Neural cell (in vitro differentiated cells): ENCODE data around the gene PRRT2. TPM values are rescaled to one million over a fixed set of nuclear protein-coding genes. Genes with fewer than 3 reads are reported as not detected.
A peak's percentile ranks its signal among the peaks of the same experiment; 100 is the strongest.

Experiments
- H2AFZ ChIP-seq: fragments of 200-600, 300-800 bp; sonication (generic), shearing (Covaris generic); 2 replicates; pipeline ENCODE4 v1.6.0; 2014; ENCODE audit warnings: low read depth, mild to moderate bottlenecking, antibody characterized with exemption, low read length, moderate library complexity
- H3F3A ChIP-seq: fragments of 200-600 bp; shearing (Covaris generic); 2 replicates; pipeline ENCODE4 v1.6.1; 2016; ENCODE audit warnings: mild to moderate bottlenecking, moderate library complexity, mixed read lengths, antibody characterized with exemption, low read length; ENCODE audit not compliant: insufficient read depth, poor library complexity, severe bottlenecking
- H3K27ac ChIP-seq: fragments of 200-600, 300-800 bp; sonication (generic), shearing (Covaris generic); 2 replicates; pipeline ENCODE4 v1.5.1; 2014; ENCODE audit warnings: mild to moderate bottlenecking, low read length, moderate library complexity
- H3K27me3 ChIP-seq: fragments of 300-800, 200-600 bp; sonication (generic), shearing (Covaris generic); 2 replicates; pipeline ENCODE4 v1.6.0; 2014; ENCODE audit warnings: mild to moderate bottlenecking, low read depth, low read length, moderate library complexity; ENCODE audit not compliant: insufficient read depth
- H3K36me3 ChIP-seq: fragments of 300-800, 200-600 bp; sonication (generic), shearing (Covaris generic); 2 replicates; pipeline ENCODE4 v1.5.1; 2014; ENCODE audit warnings: mild to moderate bottlenecking, antibody characterized with exemption, low read length, moderate library complexity; ENCODE audit not compliant: insufficient read depth
- H3K4me2 ChIP-seq: fragments of 300-800, 200-600 bp; sonication (generic), shearing (Covaris generic); 2 replicates; pipeline ENCODE4 v1.6.0; 2014; ENCODE audit warnings: mild to moderate bottlenecking, low read length
- H3K4me3 ChIP-seq: fragments of 300-800, 200-600 bp; sonication (generic), shearing (Covaris generic); 2 replicates; pipeline ENCODE4 v1.5.1; 2014; ENCODE audit warnings: mild to moderate bottlenecking, low read length, moderate library complexity
- H3K79me2 ChIP-seq: fragments of 200-600 bp; shearing (Covaris generic); replicated peaks from 2 replicates; pipeline ENCODE4 v1.6.0; 2014; ENCODE audit warnings: mild to moderate bottlenecking, low read length, moderate library complexity; ENCODE audit not compliant: insufficient read depth
- H3K9ac ChIP-seq: fragments of 300-800, 200-600 bp; sonication (generic), shearing (Covaris generic); 2 replicates; pipeline ENCODE4 v1.6.1; 2016; ENCODE audit warnings: mild to moderate bottlenecking, low read length, mixed read lengths
- H3K9me2 ChIP-seq: fragments of 200-600 bp; shearing (Covaris generic); 2 replicates; pipeline ENCODE4 v1.6.1; 2016; ENCODE audit warnings: mild to moderate bottlenecking, low read length, mixed read lengths; ENCODE audit not compliant: insufficient read depth
- H3K9me3 ChIP-seq: fragments of 200-600, 300-800 bp; sonication (generic), shearing (Covaris generic); 2 replicates; pipeline ENCODE4 v1.6.1; 2016; ENCODE audit warnings: mild to moderate bottlenecking, mixed run types, low read length, moderate library complexity, mixed read lengths
- H4K20me1 ChIP-seq: fragments of 200-600 bp; shearing (Covaris generic); 2 replicates; pipeline ENCODE4 v1.6.1; 2016; ENCODE audit warnings: mild to moderate bottlenecking, mixed run types; ENCODE audit not compliant: insufficient read depth
- EP300 ChIP-seq: fragments of 450-650 bp; conservative IDR thresholded peaks from 2 replicates; pipeline ENCODE4 v1.6.1; 2014; ENCODE audit warnings: antibody characterized with exemption, mild to moderate bottlenecking, moderate library complexity; ENCODE audit not compliant: poor library complexity, severe bottlenecking
- EZH2 ChIP-seq: fragments of 200-600, 300-800 bp; shearing (Covaris generic), sonication (generic); IDR thresholded peaks from 2 replicates; pipeline ENCODE4 v1.6.1; 2014; ENCODE audit warnings: antibody characterized with exemption, low read length, borderline replicate concordance, mild to moderate bottlenecking; ENCODE audit not compliant: insufficient read depth, poor library complexity, severe bottlenecking
- MXI1 ChIP-seq: fragments of 450-650 bp; conservative IDR thresholded peaks from 2 replicates; pipeline ENCODE4 v1.6.1; 2014; ENCODE audit warnings: antibody characterized with exemption, mild to moderate bottlenecking; ENCODE audit not compliant: poor library complexity, severe bottlenecking
- POLR2AphosphoS5 ChIP-seq: IDR thresholded peaks from 2 replicates; pipeline ENCODE4 v1.6.1; 2012
- RAD21 ChIP-seq: fragments of 450-650 bp; conservative IDR thresholded peaks from 2 replicates; pipeline ENCODE4 v1.6.1; 2014; ENCODE audit warnings: antibody characterized with exemption, mild to moderate bottlenecking, moderate library complexity
- SMC3 ChIP-seq: fragments of 450-650 bp; conservative IDR thresholded peaks from 2 replicates; pipeline ENCODE4 v1.6.1; 2014; ENCODE audit warnings: antibody characterized with exemption, mild to moderate bottlenecking, moderate library complexity; ENCODE audit not compliant: poor library complexity
- TAF1 ChIP-seq: IDR thresholded peaks from 2 replicates; pipeline ENCODE4 v1.6.1; 2012; ENCODE audit warnings: low read depth
- polyA plus RNA-seq: library from polyadenylated mRNA; depleted of rRNA; stranded (reverse); fragments of >200 nt; gene quantifications from 2 replicates; pipeline ENCODE4 v1.2.3, GENCODE V29; 2014
- TF ChIP-seq, protein P1 (sequence below): fragments of 450-650 bp; IDR thresholded peaks from 2 replicates; pipeline ENCODE4 v1.5.1; 2014; ENCODE audit warnings: antibody characterized with exemption, mild to moderate bottlenecking, moderate library complexity; ENCODE audit not compliant: poor library complexity, severe bottlenecking
- TF ChIP-seq, protein P2 (sequence below): IDR thresholded peaks from 2 replicates; pipeline ENCODE4 v1.6.1; 2012; ENCODE audit warnings: borderline replicate concordance

Gene PRRT2
- polyA plus RNA-seq, 1 donor from 2014 or later: 84.2 TPM

DNA sequence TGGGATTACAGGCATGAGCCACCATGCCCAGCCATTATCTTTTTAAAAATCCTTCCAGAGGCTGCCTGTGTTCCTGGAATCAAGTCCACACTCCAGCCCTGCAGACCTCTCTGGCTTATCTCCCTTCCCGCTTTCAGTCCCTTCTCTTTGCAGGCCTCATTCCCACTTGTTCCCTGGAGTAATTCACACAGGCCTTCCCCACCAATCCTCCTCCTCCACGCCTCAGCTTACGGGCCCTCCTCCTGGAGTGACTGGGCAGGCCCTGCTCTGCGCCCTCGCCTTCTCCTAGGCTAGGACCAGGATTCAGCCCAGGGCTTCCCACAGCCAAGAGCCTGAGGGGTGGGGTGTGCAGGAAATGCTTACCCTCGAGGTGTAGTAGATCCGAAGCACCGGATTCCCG lies 48.2 kb downstream of the PRRT2 start:
- Histone ChIP-seq H3K79me2 (peaks cover 6% of the 10 kb centered on the region), H3K9ac (no peak overlapping the region), H3K4me3 (no peak overlapping the region), H3K36me3 (no peaks in the 10 kb centered on the region), H4K20me1 (no peaks in the 10 kb centered on the region), H3K27ac (no peak overlapping the region), H3K9me2 (no peaks in the 10 kb centered on the region), H3F3A (no peaks in the 10 kb centered on the region), H2AFZ (no peak overlapping the region), H3K9me3 (no peaks in the 10 kb centered on the region), H3K27me3 (no peaks in the 10 kb centered on the region), H3K4me2 (no peak overlapping the region)
- TF ChIP-seq EZH2: no peak
- TF ChIP-seq, protein P1, sequence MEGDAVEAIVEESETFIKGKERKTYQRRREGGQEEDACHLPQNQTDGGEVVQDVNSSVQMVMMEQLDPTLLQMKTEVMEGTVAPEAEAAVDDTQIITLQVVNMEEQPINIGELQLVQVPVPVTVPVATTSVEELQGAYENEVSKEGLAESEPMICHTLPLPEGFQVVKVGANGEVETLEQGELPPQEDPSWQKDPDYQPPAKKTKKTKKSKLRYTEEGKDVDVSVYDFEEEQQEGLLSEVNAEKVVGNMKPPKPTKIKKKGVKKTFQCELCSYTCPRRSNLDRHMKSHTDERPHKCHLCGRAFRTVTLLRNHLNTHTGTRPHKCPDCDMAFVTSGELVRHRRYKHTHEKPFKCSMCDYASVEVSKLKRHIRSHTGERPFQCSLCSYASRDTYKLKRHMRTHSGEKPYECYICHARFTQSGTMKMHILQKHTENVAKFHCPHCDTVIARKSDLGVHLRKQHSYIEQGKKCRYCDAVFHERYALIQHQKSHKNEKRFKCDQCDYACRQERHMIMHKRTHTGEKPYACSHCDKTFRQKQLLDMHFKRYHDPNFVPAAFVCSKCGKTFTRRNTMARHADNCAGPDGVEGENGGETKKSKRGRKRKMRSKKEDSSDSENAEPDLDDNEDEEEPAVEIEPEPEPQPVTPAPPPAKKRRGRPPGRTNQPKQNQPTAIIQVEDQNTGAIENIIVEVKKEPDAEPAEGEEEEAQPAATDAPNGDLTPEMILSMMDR: no peak
- no peak for TF ChIP-seq EP300
- no peak for TF ChIP-seq RAD21
- TF ChIP-seq MXI1: no peak
- TF ChIP-seq TAF1: no peak
- no peak for TF ChIP-seq SMC3
- TF ChIP-seq, protein P2, sequence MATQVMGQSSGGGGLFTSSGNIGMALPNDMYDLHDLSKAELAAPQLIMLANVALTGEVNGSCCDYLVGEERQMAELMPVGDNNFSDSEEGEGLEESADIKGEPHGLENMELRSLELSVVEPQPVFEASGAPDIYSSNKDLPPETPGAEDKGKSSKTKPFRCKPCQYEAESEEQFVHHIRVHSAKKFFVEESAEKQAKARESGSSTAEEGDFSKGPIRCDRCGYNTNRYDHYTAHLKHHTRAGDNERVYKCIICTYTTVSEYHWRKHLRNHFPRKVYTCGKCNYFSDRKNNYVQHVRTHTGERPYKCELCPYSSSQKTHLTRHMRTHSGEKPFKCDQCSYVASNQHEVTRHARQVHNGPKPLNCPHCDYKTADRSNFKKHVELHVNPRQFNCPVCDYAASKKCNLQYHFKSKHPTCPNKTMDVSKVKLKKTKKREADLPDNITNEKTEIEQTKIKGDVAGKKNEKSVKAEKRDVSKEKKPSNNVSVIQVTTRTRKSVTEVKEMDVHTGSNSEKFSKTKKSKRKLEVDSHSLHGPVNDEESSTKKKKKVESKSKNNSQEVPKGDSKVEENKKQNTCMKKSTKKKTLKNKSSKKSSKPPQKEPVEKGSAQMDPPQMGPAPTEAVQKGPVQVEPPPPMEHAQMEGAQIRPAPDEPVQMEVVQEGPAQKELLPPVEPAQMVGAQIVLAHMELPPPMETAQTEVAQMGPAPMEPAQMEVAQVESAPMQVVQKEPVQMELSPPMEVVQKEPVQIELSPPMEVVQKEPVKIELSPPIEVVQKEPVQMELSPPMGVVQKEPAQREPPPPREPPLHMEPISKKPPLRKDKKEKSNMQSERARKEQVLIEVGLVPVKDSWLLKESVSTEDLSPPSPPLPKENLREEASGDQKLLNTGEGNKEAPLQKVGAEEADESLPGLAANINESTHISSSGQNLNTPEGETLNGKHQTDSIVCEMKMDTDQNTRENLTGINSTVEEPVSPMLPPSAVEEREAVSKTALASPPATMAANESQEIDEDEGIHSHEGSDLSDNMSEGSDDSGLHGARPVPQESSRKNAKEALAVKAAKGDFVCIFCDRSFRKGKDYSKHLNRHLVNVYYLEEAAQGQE: no peak
- TF ChIP-seq POLR2AphosphoS5: no peak

DNA sequence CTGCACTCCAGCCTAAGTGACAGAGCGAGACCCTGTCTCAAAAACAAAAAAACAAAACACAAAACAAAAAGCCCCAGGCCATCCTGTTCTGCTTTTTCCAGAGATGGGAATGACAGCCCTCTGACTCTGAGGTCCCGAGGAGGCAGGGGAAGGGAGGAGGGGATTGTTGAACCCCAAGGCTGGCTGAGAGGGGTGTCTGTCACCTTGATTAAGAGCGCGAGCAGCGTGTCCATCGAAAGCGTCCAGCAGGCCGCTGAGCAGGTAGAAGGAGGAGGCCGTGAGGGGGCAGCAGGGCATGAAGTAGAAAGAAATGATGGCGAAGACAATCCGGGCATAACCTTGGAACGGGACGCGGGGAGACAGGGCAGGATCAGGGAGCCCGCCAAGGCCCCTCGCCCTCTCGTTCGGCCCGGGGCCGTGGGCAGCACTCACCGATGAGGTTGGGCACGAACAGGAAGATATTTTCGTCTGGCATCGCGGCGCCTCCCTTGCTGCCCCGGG lies 50.4 kb downstream of the PRRT2 start:
- Histone ChIP-seq H3K4me2 (peak overlapping the region; percentile 64), H2AFZ (no peak overlapping the region), H3K27ac (peak overlapping the region; percentile 82)

More for the DNA sequence above, 50.4 kb downstream of the PRRT2 start:
- H4K20me1 ChIP-seq: no peaks in the 10 kb centered on the region
- no peaks in the 10 kb centered on the region for H3K9me3 ChIP-seq
- H3K27me3 ChIP-seq: no peaks in the 10 kb centered on the region
- no peaks in the 10 kb centered on the region for H3K36me3 ChIP-seq
- peak overlapping the region; percentile 90 for H3K4me3 ChIP-seq
- H3K9me2 ChIP-seq: no peaks in the 10 kb centered on the region
- peak; percentile 14 for TF ChIP-seq SMC3
- TF ChIP-seq, protein P1: no peak
- H3K9ac ChIP-seq: peak overlapping the region; percentile 86
- H3F3A ChIP-seq: no peaks in the 10 kb centered on the region
- peaks cover 6% of the 10 kb centered on the region for H3K79me2 ChIP-seq
